Adipose tissue (tissue), 3 donors: ENCODE measurements around the gene TVP23B. TPM values are rescaled to one million over a fixed set of nuclear protein-coding genes. Genes with fewer than 3 reads are reported as not detected.
"Not testable (repeated sequence)": the region's sequence is repeated elsewhere in the genome, so short reads cannot be mapped to it uniquely, and the experiment has no call there.

Source experiments
- H3K27ac ChIP-seq: one replicate; pipeline ENCODE4 v1.5.1; 2013; ENCODE audit warnings: low read depth, low read length
- WGBS, 3 donors: extraction: QIAGEN DNeasy Blood & Tissue Kit; methylation state at CpG; one replicate each; pipeline ENCODE4 v1.1.7; 2013; 5-methylcytosine and 5-hydroxymethylcytosine counted together
- polyA plus RNA-seq, 3 donors: library from polyadenylated mRNA; stranded (reverse); fragments of 200-250 nt; gene quantifications; one replicate each; pipeline ENCODE4 v1.2.3, GENCODE V29; 2013
- donor health status: healthy with polysubstance abuse.
- donor health status: Bipolar disorder and iron deficiency.
- donor health status: healthy.

TVP23B gene
- 10 to 100 TPM; 19.0 to 30.6 (median 22.7) TPM for polyA plus RNA-seq

GRCh38 chr17:18780991-18781718 is at the start of gene TVP23B:
TSS of gene TVP23B (plus strand) at chr17:18781183. CDS start at chr17:18781294, 111 bp downstream.
- WGBS, 3 donors, result 0 to 1% (median 0%) methylated on average over 38 to 53 of the region's 56 CpGs

GRCh38 chr17:18732438-18732837 is 48.5 kb upstream of the TVP23B start:
- not testable (repeated sequence) for H3K27ac ChIP-seq
- whole genome bisulfite sequencing, 3 donors, result 72 to 88% (median 82%) methylated on average over 1 of the region's 1 CpG

More at GRCh38 chr17:18780991-18781718, at the start of gene TVP23B:
- not testable (repeated sequence) for H3K27ac ChIP-seq

- not testable (repeated sequence) for H3K27ac ChIP-seq
- 66 to 77% (median 73%) methylated on average over 3 to 4 of the region's 4 CpGs for WGBS, 3 donors
These were observed 47.6 kb upstream of the TVP23B start for GRCh38 chr17:18733350-18733749.

GRCh38 chr17:18739616-18740391 is 41.2 kb upstream of the TVP23B start:
- not testable (repeated sequence) for H3K27ac ChIP-seq
- 72 to 88% (median 78%) methylated on average over 7 of the region's 7 CpGs for WGBS, 3 donors

- 74 to 90% (median 86%) methylated on average over 2 to 3 of the region's 6 CpGs for WGBS, 3 donors
These were observed 39.8 kb upstream of the TVP23B start for GRCh38 chr17:18741228-18741627.

GRCh38 chr17:18743699-18744421 is 37.1 kb upstream of the TVP23B start, which contains the start of gene FBXW10:
TSS of gene FBXW10 (plus strand) at chr17:18744054. CDS start at chr17:18744245, 191 bp downstream.
- H3K27ac ChIP-seq, result not testable (repeated sequence)
- 22 to 50% (median 35%) methylated on average over 8 to 9 of the region's 10 CpGs for whole genome bisulfite sequencing, 3 donors

More at GRCh38 chr17:18741228-18741627, 39.8 kb upstream of the TVP23B start:
- not testable (repeated sequence) for H3K27ac ChIP-seq

- not testable (repeated sequence) for H3K27ac ChIP-seq
- WGBS, 3 donors, result 41 to 69% (median 48%) methylated on average over 3 to 4 of the region's 4 CpGs
These were observed 36.3 kb upstream of the TVP23B start for GRCh38 chr17:18744726-18745125.

- WGBS, 3 donors, result 50 to 74% (median 52%) methylated on average over 3 of the region's 3 CpGs
- H3K27ac ChIP-seq, result not testable (repeated sequence)
These were observed 34.4 kb upstream of the TVP23B start for GRCh38 chr17:18746551-18746950.

- 64 to 69% (median 64%) methylated on average over 5 to 6 of the region's 6 CpGs for WGBS, 3 donors
- not testable (repeated sequence) for H3K27ac ChIP-seq
These were observed 33.5 kb upstream of the TVP23B start for GRCh38 chr17:18747501-18747900.

GRCh38 chr17:18750242-18750641 is 30.7 kb upstream of the TVP23B start:
- 82 to 86% (median 85%) methylated on average over 1 of the region's 1 CpG for WGBS, 3 donors
- H3K27ac ChIP-seq, result not testable (repeated sequence)

GRCh38 chr17:18753829-18754409 is 27.1 kb upstream of the TVP23B start:
- 74 to 89% (median 80%) methylated on average over 5 of the region's 6 CpGs for WGBS, 3 donors
- H3K27ac ChIP-seq, result not testable (repeated sequence)

GRCh38 chr17:18755969-18756368 is 25.0 kb upstream of the TVP23B start:
- WGBS, 3 donors, result 73 to 85% (median 82%) methylated on average over 4 of the region's 4 CpGs
- H3K27ac ChIP-seq, result not testable (repeated sequence)

GRCh38 chr17:18757368-18758044 is 23.5 kb upstream of the TVP23B start:
- WGBS, 3 donors, result 74 to 92% (median 89%) methylated on average over 8 of the region's 8 CpGs

GRCh38 chr17:18758344-18758743 is 22.6 kb upstream of the TVP23B start:
- not testable (repeated sequence) for H3K27ac ChIP-seq
- 89 to 100% (median 95%) methylated on average over 1 to 2 of the region's 6 CpGs for WGBS, 3 donors

More at GRCh38 chr17:18757368-18758044, 23.5 kb upstream of the TVP23B start:
- not testable (repeated sequence) for H3K27ac ChIP-seq

GRCh38 chr17:18760221-18760620 is 20.8 kb upstream of the TVP23B start:
- H3K27ac ChIP-seq, result not testable (repeated sequence)
- WGBS, 3 donors, result 91 to 98% (median 92%) methylated on average over 4 to 6 of the region's 6 CpGs

- not testable (repeated sequence) for H3K27ac ChIP-seq
- WGBS, 3 donors, result 84 to 100% (median 91%) methylated on average over 3 of the region's 4 CpGs
These were observed 10.4 kb upstream of the TVP23B start for GRCh38 chr17:18770572-18770971.

GRCh38 chr17:18771066-18771465 is 9.9 kb upstream of the TVP23B start:
- not testable (repeated sequence) for H3K27ac ChIP-seq
- whole genome bisulfite sequencing, 3 donors, result 59 to 79% (median 61%) methylated on average over 4 of the region's 4 CpGs

GRCh38 chr17:18772471-18772870 is 8.5 kb upstream of the TVP23B start:
- no peak overlapping the region for H3K27ac ChIP-seq
- WGBS, 3 donors, result 66 to 85% (median 73%) methylated on average over 7 of the region's 7 CpGs
